ENCODE results near the gene WBP1L.
A peak's percentile ranks its signal among the peaks of the same experiment; 100 is the strongest.
"Not testable (repeated sequence)": the region's sequence is repeated elsewhere in the genome, so short reads cannot be mapped to it uniquely, and the experiment has no call there.

WBP1L gene

GRCh38 chr10:102726274-102726673 lies 17.5 kb upstream of the WBP1L start:
- DNase-seq = no peak

GRCh38 chr10:102727037-102727818 lies 16.5 kb upstream of the WBP1L start:
- no peak for DNase-seq

GRCh38 chr10:102729029-102730026 lies 14.4 kb upstream of the WBP1L start:
- peak; percentile 86 for DNase-seq

- no peak for DNase-seq
These were observed 12.4 kb upstream of the WBP1L start for GRCh38 chr10:102731222-102731800.

GRCh38 chr10:102732661-102733060 lies 11.1 kb upstream of the WBP1L start:
- no peak for DNase-seq

GRCh38 chr10:102735065-102735562 lies 8.6 kb upstream of the WBP1L start:
- no peak for DNase-seq

- DNase-seq = no peak
These were observed 5.0 kb upstream of the WBP1L start for GRCh38 chr10:102738692-102739121.

- no peak for DNase-seq
These were observed 3.5 kb upstream of the WBP1L start for GRCh38 chr10:102740229-102740628.

- DNase-seq = no peak
These were observed 2.0 kb upstream of the WBP1L start for GRCh38 chr10:102741726-102742237.

- not testable (repeated sequence) for DNase-seq
These were observed 1.4 kb upstream of the WBP1L start for GRCh38 chr10:102742313-102742712.

- no peak for DNase-seq
These were observed 615 bp upstream of the WBP1L start for GRCh38 chr10:102743078-102743587.

GRCh38 chr10:102744374-102745051 lies 765 bp downstream of the WBP1L start:
- DNase-seq = no peak

- DNase-seq = no peak
These were observed 1.4 kb downstream of the WBP1L start for GRCh38 chr10:102745157-102745556.

- no peak for DNase-seq
These were observed 8.7 kb downstream of the WBP1L start for GRCh38 chr10:102752266-102752930.

- no peak for DNase-seq
These were observed 9.4 kb downstream of the WBP1L start for GRCh38 chr10:102752934-102753664.

GRCh38 chr10:102753718-102754117 lies 10.0 kb downstream of the WBP1L start:
- no peak for DNase-seq

- DNase-seq = no peak
These were observed 13.6 kb downstream of the WBP1L start for GRCh38 chr10:102757323-102757722.

- no peak for DNase-seq
These were observed 14.6 kb downstream of the WBP1L start for GRCh38 chr10:102758240-102758932.

GRCh38 chr10:102758933-102759262 lies 15.2 kb downstream of the WBP1L start:
- not testable (repeated sequence) for DNase-seq

Data from midbrain (tissue), 1 donor.